ENCODE measurements around the gene MYO3B. TPM values are rescaled to one million over a fixed set of nuclear protein-coding genes. Genes with fewer than 3 reads are reported as not detected.
"Not testable (repeated sequence)": the region's sequence is repeated elsewhere in the genome, so short reads cannot be mapped to it uniquely, and the experiment has no call there.

The MYO3B gene
- total RNA-seq, 2 experiments from 2014 or later, result 0.04 to 0.08 TPM

DNA sequence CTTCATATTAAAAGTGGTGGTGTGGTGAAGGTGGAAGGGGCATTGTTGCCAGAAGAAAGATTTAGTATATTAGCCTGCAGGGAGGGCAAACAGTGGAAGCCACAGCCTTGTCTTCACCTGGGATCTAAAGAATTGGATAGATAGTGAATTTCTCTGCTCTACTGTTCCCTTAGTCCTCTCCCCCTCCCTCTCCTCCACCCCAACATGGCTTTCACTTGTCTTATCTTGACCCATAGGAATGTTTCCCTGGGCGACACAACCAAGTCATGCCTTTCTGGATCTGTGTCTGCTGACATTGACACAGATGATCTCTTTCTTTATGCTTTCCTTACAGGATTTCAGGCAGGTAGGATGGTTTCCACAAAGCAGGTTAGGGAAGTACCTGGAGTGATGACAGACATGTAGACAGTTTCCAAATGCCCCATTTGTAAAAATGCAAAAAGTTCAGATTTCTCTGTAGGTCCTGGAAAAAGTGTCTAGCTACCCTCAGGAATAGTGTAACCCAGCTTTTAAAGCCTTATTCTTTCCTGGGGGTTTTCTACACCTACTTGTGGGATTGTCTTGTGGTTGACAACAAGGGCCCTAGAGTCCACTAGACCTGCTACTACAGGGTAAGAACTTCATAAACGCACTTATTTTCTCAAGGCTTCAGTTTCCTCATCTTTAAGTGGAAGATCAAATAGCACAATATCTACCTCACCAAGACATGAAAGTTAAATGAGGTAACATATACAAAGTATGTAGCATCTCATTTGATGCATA is 353.0 kb downstream of the MYO3B start:
- no peak for DNase-seq
- H3K4me1 Mint-ChIP-seq, result no peaks in the 10 kb centered on the region
- H3K9me3 Mint-ChIP-seq, result no peaks in the 10 kb centered on the region
- H3K27ac Mint-ChIP-seq, result no peak overlapping the region
- H3K4me3 Mint-ChIP-seq, result no peak overlapping the region
- H3K36me3 Mint-ChIP-seq, result no peaks in the 10 kb centered on the region
- H3K27me3 Mint-ChIP-seq, result peaks cover 16% of the 10 kb centered on the region

GRCh38 chr2:170531876-170532275 is 353.9 kb downstream of the MYO3B start:
- H3K4me1 Mint-ChIP-seq, result no peaks in the 10 kb centered on the region
- no peaks in the 10 kb centered on the region for H3K36me3 Mint-ChIP-seq
- H3K27ac Mint-ChIP-seq, result no peak overlapping the region
- H3K4me3 Mint-ChIP-seq, result no peak overlapping the region
- no peak for DNase-seq
- H3K27me3 Mint-ChIP-seq, result peaks cover 16% of the 10 kb centered on the region
- H3K9me3 Mint-ChIP-seq, result no peaks in the 10 kb centered on the region

- Mint-ChIP-seq H3K4me1 (no peaks in the 10 kb centered on the region), H3K27me3 (peaks cover 13% of the 10 kb centered on the region), H3K36me3 (no peaks in the 10 kb centered on the region), H3K9me3 (no peaks in the 10 kb centered on the region), H3K27ac (no peak overlapping the region), H3K4me3 (no peak overlapping the region)
- no peak for DNase-seq
Measured at GRCh38 chr2:170533156-170533555, 355.2 kb downstream of the MYO3B start.

- H3K4me3 Mint-ChIP-seq, result no peak overlapping the region
- H3K4me1 Mint-ChIP-seq, result no peaks in the 10 kb centered on the region
- H3K36me3 Mint-ChIP-seq, result no peaks in the 10 kb centered on the region
- no peaks in the 10 kb centered on the region for H3K9me3 Mint-ChIP-seq
- H3K27me3 Mint-ChIP-seq, result peaks cover under 1% of the 10 kb centered on the region
- no peak overlapping the region for H3K27ac Mint-ChIP-seq
- no peak for DNase-seq
Measured at GRCh38 chr2:170535552-170535951, 357.6 kb downstream of the MYO3B start.

- no peak for DNase-seq
- H3K4me1 Mint-ChIP-seq, result no peaks in the 10 kb centered on the region
- no peak overlapping the region for H3K27ac Mint-ChIP-seq
- H3K4me3 Mint-ChIP-seq, result no peak overlapping the region
- H3K9me3 Mint-ChIP-seq, result peaks cover 8% of the 10 kb centered on the region
- H3K36me3 Mint-ChIP-seq, result no peaks in the 10 kb centered on the region
- H3K27me3 Mint-ChIP-seq, result peaks cover 4% of the 10 kb centered on the region
Measured at GRCh38 chr2:170544817-170545216, 366.9 kb downstream of the MYO3B start.

- no peak for DNase-seq
- Mint-ChIP-seq H3K4me1 (no peaks in the 10 kb centered on the region), H3K27ac (no peak overlapping the region), H3K4me3 (no peak overlapping the region), H3K9me3 (peaks cover 18% of the 10 kb centered on the region), H3K27me3 (peaks cover 4% of the 10 kb centered on the region), H3K36me3 (peaks cover 2% of the 10 kb centered on the region)
Measured at GRCh38 chr2:170548304-170548703, 370.4 kb downstream of the MYO3B start.

DNA sequence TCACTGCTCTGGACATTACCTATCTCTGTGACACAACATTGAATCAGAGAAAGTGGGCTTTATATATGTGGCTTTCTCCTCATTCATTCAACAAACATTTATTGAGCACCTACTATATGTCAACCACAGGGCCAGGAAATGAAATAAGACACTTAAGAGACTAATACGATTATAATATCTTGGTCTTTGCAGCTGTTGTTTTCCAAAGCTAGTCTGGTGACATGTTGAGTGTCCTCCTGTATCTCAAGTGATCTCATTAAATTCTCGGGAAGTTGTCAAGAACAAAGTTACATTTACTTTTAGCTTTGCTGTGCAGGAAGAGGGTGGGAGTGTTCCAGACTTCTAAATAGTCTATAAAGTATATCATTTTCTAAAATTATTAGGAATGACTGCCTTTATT is 372.6 kb downstream of the MYO3B start:
- H3K27me3 Mint-ChIP-seq, result peaks cover 4% of the 10 kb centered on the region
- no peaks in the 10 kb centered on the region for H3K4me1 Mint-ChIP-seq
- no peak for DNase-seq
- H3K36me3 Mint-ChIP-seq, result peaks cover 2% of the 10 kb centered on the region
- peaks cover 13% of the 10 kb centered on the region for H3K9me3 Mint-ChIP-seq
- H3K4me3 Mint-ChIP-seq, result no peak overlapping the region
- no peak overlapping the region for H3K27ac Mint-ChIP-seq

DNA sequence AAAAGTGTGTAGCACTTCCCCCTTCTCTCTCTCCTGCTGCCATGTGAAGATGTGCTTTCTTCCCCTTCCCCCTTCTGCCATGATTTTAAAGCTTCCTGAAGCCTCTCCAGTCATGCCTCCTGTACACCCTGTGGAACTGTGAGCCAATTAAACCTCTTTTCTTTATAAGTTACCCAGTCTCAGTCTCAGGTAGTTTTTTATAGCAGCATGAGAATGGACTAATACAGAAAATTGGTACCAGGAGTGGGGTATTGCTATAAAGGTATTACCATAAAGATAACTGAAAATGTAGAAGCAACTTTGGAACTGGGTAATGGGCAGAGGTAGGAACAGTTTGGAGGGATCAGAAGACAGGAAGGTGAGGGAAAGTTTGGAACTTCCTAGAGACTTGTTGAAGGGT is 374.0 kb downstream of the MYO3B start:
- not testable (repeated sequence) for H3K4me1 Mint-ChIP-seq, H3K27ac Mint-ChIP-seq, H3K4me3 Mint-ChIP-seq, H3K36me3 Mint-ChIP-seq, H3K27me3 Mint-ChIP-seq, DNase-seq
- peaks cover 10% of the 10 kb centered on the region for H3K9me3 Mint-ChIP-seq

DNA sequence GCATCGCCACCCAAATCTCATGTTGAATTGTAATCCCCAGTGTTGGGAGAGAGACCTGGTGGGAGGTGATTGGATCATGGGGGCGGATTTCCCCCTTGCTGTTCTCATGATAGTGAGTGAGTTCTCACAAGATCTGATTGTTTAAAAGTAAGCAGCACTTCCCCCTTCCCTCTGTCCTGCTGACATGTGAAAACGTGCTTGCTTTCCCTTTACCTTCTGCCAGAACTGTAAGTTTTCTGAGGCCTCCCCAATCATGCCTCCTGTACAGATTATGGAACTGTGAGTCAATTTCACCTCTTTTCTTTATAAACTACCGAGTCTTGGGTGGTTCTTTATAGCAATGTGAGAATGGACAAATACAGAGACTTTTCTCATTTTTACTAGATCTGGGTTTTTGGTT is 375.8 kb downstream of the MYO3B start:
- H3K36me3 Mint-ChIP-seq, result peaks cover 2% of the 10 kb centered on the region
- H3K9me3 Mint-ChIP-seq, result peaks cover 10% of the 10 kb centered on the region
- DNase-seq, result no peak
- no peak overlapping the region for H3K27ac Mint-ChIP-seq
- peaks cover 10% of the 10 kb centered on the region for H3K27me3 Mint-ChIP-seq
- H3K4me3 Mint-ChIP-seq, result no peak overlapping the region
- H3K4me1 Mint-ChIP-seq, result no peaks in the 10 kb centered on the region

DNA sequence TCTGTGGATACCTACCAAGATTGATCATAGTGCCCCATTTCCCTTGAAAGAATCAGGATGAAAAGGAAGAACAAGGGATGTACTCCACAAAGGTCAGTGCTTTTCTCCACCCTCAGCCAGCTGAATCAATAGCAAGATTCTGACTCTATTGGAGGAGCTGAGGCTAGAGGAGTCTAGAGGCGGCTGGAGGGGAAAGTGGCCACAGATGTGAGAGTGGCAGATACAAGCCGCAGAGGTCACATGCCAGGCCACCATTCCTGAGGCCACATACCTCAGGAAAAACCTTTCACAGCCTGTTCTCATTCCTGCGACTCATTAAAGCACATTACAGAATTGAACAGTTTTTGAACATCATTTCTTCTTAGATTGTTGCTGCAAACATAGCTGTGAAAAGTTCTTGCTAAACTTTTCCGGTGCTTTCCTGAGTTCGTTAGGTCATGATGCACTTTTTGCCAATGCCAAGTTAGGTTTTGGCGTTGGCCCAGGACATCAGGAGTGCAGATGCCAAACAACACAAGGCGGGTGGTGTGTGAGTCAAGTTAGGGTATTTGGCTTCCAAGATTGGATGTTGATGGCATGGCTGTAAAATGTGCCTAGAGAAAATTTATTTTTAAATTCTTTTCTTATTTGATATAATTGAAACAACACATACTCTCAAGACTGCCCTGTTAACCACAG is 376.5 kb downstream of the MYO3B start:
- no peak for DNase-seq
- peaks cover 2% of the 10 kb centered on the region for H3K36me3 Mint-ChIP-seq
- peaks cover 10% of the 10 kb centered on the region for H3K9me3 Mint-ChIP-seq
- no peak overlapping the region for H3K4me3 Mint-ChIP-seq
- no peaks in the 10 kb centered on the region for H3K4me1 Mint-ChIP-seq
- peaks cover 10% of the 10 kb centered on the region for H3K27me3 Mint-ChIP-seq
- H3K27ac Mint-ChIP-seq, result no peak overlapping the region

DNA sequence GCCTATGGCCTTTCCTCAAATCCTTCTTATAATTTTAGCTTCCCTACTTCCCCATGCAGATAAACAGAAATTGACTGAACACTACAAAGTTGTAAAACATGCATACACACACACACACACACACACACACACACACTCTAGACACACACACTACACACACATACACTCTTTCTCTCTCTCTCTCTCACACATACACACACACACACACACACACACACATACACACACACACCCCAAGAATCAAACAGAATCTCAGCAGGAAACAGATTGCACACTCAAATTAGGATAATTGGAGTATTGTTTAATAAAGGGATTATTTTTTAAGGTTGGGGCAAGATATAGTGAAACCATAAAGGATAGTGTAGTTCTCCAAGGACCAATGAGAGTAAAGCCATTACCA is 385.0 kb downstream of the MYO3B start:
- Mint-ChIP-seq H3K36me3 (no peaks in the 10 kb centered on the region), H3K4me3 (no peak overlapping the region), H3K9me3 (no peaks in the 10 kb centered on the region), H3K4me1 (no peaks in the 10 kb centered on the region), H3K27ac (no peak overlapping the region), H3K27me3 (peaks cover 7% of the 10 kb centered on the region)
- DNase-seq, result no peak

- peaks cover 7% of the 10 kb centered on the region for H3K27me3 Mint-ChIP-seq
- no peak overlapping the region for H3K27ac Mint-ChIP-seq
- H3K36me3 Mint-ChIP-seq, result no peaks in the 10 kb centered on the region
- H3K9me3 Mint-ChIP-seq, result no peaks in the 10 kb centered on the region
- DNase-seq, result no peak
- H3K4me1 Mint-ChIP-seq, result no peaks in the 10 kb centered on the region
- H3K4me3 Mint-ChIP-seq, result no peak overlapping the region
Measured at GRCh38 chr2:170563401-170563800, 385.5 kb downstream of the MYO3B start.

DNA sequence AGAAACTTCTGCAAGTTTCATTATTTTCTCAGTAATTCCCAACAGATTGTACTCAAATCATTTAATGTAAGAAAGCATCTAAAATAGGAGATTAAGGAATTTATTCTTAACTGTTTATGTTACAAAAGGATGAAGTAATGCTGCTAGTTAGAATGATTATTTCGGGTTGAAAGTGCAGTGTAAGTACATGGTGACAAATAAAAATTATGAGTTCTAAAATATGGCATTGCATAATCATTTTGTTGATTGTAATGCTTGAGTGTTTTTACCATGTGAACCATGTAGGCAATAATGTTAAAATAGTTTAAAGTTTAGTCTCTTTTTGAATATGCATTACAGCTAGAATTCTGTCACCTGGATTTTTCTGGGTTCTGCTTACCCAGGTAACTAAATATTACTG is 388.2 kb downstream of the MYO3B start:
- Mint-ChIP-seq H3K9me3 (no peaks in the 10 kb centered on the region), H3K27ac (no peak overlapping the region), H3K27me3 (peaks cover 15% of the 10 kb centered on the region), H3K4me3 (no peak overlapping the region), H3K36me3 (no peaks in the 10 kb centered on the region), H3K4me1 (no peaks in the 10 kb centered on the region)
- DNase-seq, result no peak

- no peak overlapping the region for H3K27ac Mint-ChIP-seq
- DNase-seq, result no peak
- peaks cover 13% of the 10 kb centered on the region for H3K27me3 Mint-ChIP-seq
- H3K36me3 Mint-ChIP-seq, result no peaks in the 10 kb centered on the region
- H3K9me3 Mint-ChIP-seq, result no peaks in the 10 kb centered on the region
- H3K4me1 Mint-ChIP-seq, result no peaks in the 10 kb centered on the region
- H3K4me3 Mint-ChIP-seq, result no peak overlapping the region
Measured at GRCh38 chr2:170567429-170567828, 389.5 kb downstream of the MYO3B start.

- Mint-ChIP-seq H3K27me3 (peaks cover 13% of the 10 kb centered on the region), H3K27ac (no peak overlapping the region), H3K4me3 (no peak overlapping the region), H3K36me3 (no peaks in the 10 kb centered on the region), H3K9me3 (no peaks in the 10 kb centered on the region), H3K4me1 (no peaks in the 10 kb centered on the region)
- no peak for DNase-seq
Measured at GRCh38 chr2:170568511-170568910, 390.6 kb downstream of the MYO3B start.

- H3K36me3 Mint-ChIP-seq, result no peaks in the 10 kb centered on the region
- no peaks in the 10 kb centered on the region for H3K9me3 Mint-ChIP-seq
- no peaks in the 10 kb centered on the region for H3K4me1 Mint-ChIP-seq
- no peak for DNase-seq
- no peak overlapping the region for H3K4me3 Mint-ChIP-seq
- no peak overlapping the region for H3K27ac Mint-ChIP-seq
- peaks cover 16% of the 10 kb centered on the region for H3K27me3 Mint-ChIP-seq
Measured at GRCh38 chr2:170571612-170572011, 393.7 kb downstream of the MYO3B start.

All from activated naive CD8-positive, alpha-beta T cell treated with anti-CD3 and anti-CD28 coated beads for 36 hours (primary cell).